IMR-90 (cell line): ENCODE data around the gene TCERG1L. TPM values are rescaled to one million over a fixed set of nuclear protein-coding genes. Genes with fewer than 3 reads are reported as not detected.

ENCODE experiments used
- ATAC-seq: fragments of 200-7000 bp; cut with Tn5 transposase; 2 replicates; pipeline ENCODE4 v1.9.1; 2020; ENCODE audit warnings: low read depth, mild to moderate bottlenecking, moderate library complexity
- BruUV-seq: library from RNA; stranded (reverse); fragments of 400-500 nt; replicated peaks from 2 replicates; lab custom pipeline; 2021; lab: Mats Ljungman, UMichigan
- CTCF ChIA-PET: fragments of 300-600 bp; formaldehyde crosslinking; extraction: SDS; loops from one replicate; lab custom pipeline; 2021; ENCODE audit warnings: antibody characterized with exemption; lab: Yijun Ruan, JAX
- POLR2A ChIA-PET: fragments of 300-600 bp; sonication (Branson Sonifier 250); formaldehyde crosslinking; loops from one replicate; lab custom pipeline; 2022; ENCODE audit warnings: antibody characterized with exemption; ENCODE audit not compliant: unreplicated experiment; lab: Charles Lee
- DNase-seq: peaks from one replicate; pipeline ENCODE4 v3.0.0; 2013
- H2AFZ ChIP-seq: replicated peaks from 2 replicates; pipeline ENCODE3; 2013; ENCODE audit warnings: low read length, mild to moderate bottlenecking; ENCODE audit not compliant: poor library complexity
- H2AK5ac ChIP-seq: 2 replicates; pipeline ENCODE4 v1.6.1; 2013; ENCODE audit warnings: low read depth, low read length, inconsistent platforms
- H2AK9ac ChIP-seq: replicated peaks from 2 replicates; pipeline ENCODE3; 2013; ENCODE audit warnings: mild to moderate bottlenecking, low read depth, low read length, moderate library complexity; ENCODE audit not compliant: poor library complexity
- H2BK120ac ChIP-seq: 2 replicates; pipeline ENCODE4 v1.6.1; 2013; ENCODE audit warnings: low read depth, low read length, inconsistent platforms
- H2BK15ac ChIP-seq: 3 replicates; pipeline ENCODE4 v1.6.1; 2013; ENCODE audit warnings: low read depth, low read length, inconsistent platforms
- H2BK20ac ChIP-seq: 2 replicates; pipeline ENCODE4 v1.6.1; 2013; ENCODE audit warnings: low read depth, mild to moderate bottlenecking, inconsistent platforms, low read length, moderate library complexity
- H2BK5ac ChIP-seq: 2 replicates; pipeline ENCODE4 v1.6.1; 2013; ENCODE audit warnings: mild to moderate bottlenecking, low read depth, low read length, inconsistent platforms; ENCODE audit not compliant: poor library complexity, severe bottlenecking
- H3K14ac ChIP-seq: replicated peaks from 2 replicates; pipeline ENCODE4 v1.6.1; 2013; ENCODE audit warnings: low read depth, low read length, inconsistent platforms
- H3K18ac ChIP-seq: 2 replicates; pipeline ENCODE4 v1.6.1; 2013; ENCODE audit warnings: low read depth, low read length, control low read depth
- H3K23ac ChIP-seq: 2 replicates; pipeline ENCODE4 v1.6.1; 2013; ENCODE audit warnings: low read depth, low read length, inconsistent platforms
- H3K27ac ChIP-seq: 2 replicates; pipeline ENCODE4 v1.5.1; 2013; ENCODE audit warnings: mild to moderate bottlenecking, control low read depth, low read length; ENCODE audit not compliant: insufficient read depth
- H3K27me3 ChIP-seq: 2 replicates; pipeline ENCODE4 v1.6.1; 2013; ENCODE audit warnings: low read length; ENCODE audit not compliant: control insufficient read depth, insufficient read depth
- H3K36me3 ChIP-seq: 2 replicates; pipeline ENCODE4 v1.6.1; 2013; ENCODE audit warnings: low read length, mixed read lengths; ENCODE audit not compliant: control insufficient read depth, insufficient read depth
- H3K4ac ChIP-seq: 2 replicates; pipeline ENCODE4 v1.6.1; 2013; ENCODE audit warnings: low read depth, low read length, inconsistent platforms
- H3K4me1 ChIP-seq: 2 replicates; pipeline ENCODE4 v1.6.1; 2013; ENCODE audit warnings: low read length, mixed read lengths; ENCODE audit not compliant: control insufficient read depth, insufficient read depth
- H3K4me2 ChIP-seq: 2 replicates; pipeline ENCODE4 v1.6.1; 2013; ENCODE audit warnings: low read depth, mild to moderate bottlenecking, control low read depth, low read length, moderate library complexity
- H3K4me3 ChIP-seq: 2 replicates; pipeline ENCODE4 v1.5.1; 2013; ENCODE audit warnings: low read depth, mild to moderate bottlenecking, control low read depth, low read length, moderate library complexity; ENCODE audit not compliant: insufficient read depth
- H3K56ac ChIP-seq: 2 replicates; pipeline ENCODE4 v1.6.1; 2013; ENCODE audit warnings: low read length, inconsistent platforms; ENCODE audit not compliant: insufficient read depth; ENCODE audit errors: extremely low read depth
- H3K79me1 ChIP-seq, 2 experiments: 2 replicates each; pipeline ENCODE4 v1.6.1; 2013; ENCODE audit warnings: low read length in 2 of 2, inconsistent platforms in 1 of 2, low read depth in 1 of 2
- H3K9ac ChIP-seq: 2 replicates; pipeline ENCODE4 v1.6.1; 2013; ENCODE audit warnings: low read depth, low read length, control low read depth
- H3K9me1 ChIP-seq: 2 replicates; pipeline ENCODE4 v1.6.1; 2013; ENCODE audit warnings: low read length, inconsistent platforms; ENCODE audit not compliant: insufficient read depth
- H3K9me3 ChIP-seq: 2 replicates; pipeline ENCODE4 v1.6.1; 2013; ENCODE audit warnings: low read length; ENCODE audit not compliant: control insufficient read depth, insufficient read depth
- H4K20me1 ChIP-seq: 2 replicates; pipeline ENCODE4 v1.6.1; 2013; ENCODE audit warnings: low read length, inconsistent platforms; ENCODE audit not compliant: insufficient read depth
- H4K5ac ChIP-seq: 2 replicates; pipeline ENCODE4 v1.6.1; 2013; ENCODE audit warnings: mild to moderate bottlenecking, low read depth, low read length, control low read depth
- H4K8ac ChIP-seq, 2 experiments: 2 replicates each; pipeline ENCODE4 v1.6.1; 2013; ENCODE audit warnings: low read depth in 2 of 2, low read length in 2 of 2, control low read depth in 1 of 2, inconsistent platforms in 1 of 2
- H4K91ac ChIP-seq: 2 replicates; pipeline ENCODE4 v1.6.1; 2013; ENCODE audit warnings: low read depth, low read length, inconsistent platforms; ENCODE audit not compliant: insufficient read depth
- BHLHE40 ChIP-seq: fragments of 150-350 bp; IDR thresholded peaks from 2 replicates; pipeline ENCODE4 v1.6.1; 2016; ENCODE audit warnings: mild to moderate bottlenecking, low read depth, low read length
- CEBPB ChIP-seq: IDR thresholded peaks from 2 replicates; pipeline ENCODE4 v1.6.1; 2012; ENCODE audit warnings: low read depth, low read length, improper control_type of control experiment
- FOS ChIP-seq: fragments of 150-350 bp; IDR thresholded peaks from 2 replicates; pipeline ENCODE4 v1.6.1; 2016; ENCODE audit warnings: low read depth, low read length
- MAFK ChIP-seq: IDR thresholded peaks from 2 replicates; pipeline ENCODE4 v1.6.1; 2012; ENCODE audit warnings: low read depth, low read length, improper control_type of control experiment
- USF2 ChIP-seq: fragments of 150-350 bp; IDR thresholded peaks from 2 replicates; pipeline ENCODE4 v1.6.1; 2017; ENCODE audit warnings: mild to moderate bottlenecking, antibody characterized with exemption, low read length, low read depth
- WGBS, 2 experiments: methylation state at CpG; one replicate each; pipeline versions ENCODE4 v1.1.5 to v1.1.7; 2013; ENCODE audit warnings: missing lambda C conversion rate in 2 of 2; ENCODE audit not compliant: insufficient read length in 1 of 2; ENCODE audit errors: extremely low coverage in 2 of 2; 5-methylcytosine and 5-hydroxymethylcytosine counted together
- dilution Hi-C: fragments of 300-500 bp; cut with HindIII; formaldehyde crosslinking; loops from one replicate; pipeline ENCODE4 v1.14.3; 2018; ENCODE audit warnings: low sequenced_read_pairs; ENCODE audit not compliant: unreplicated experiment
- in situ Hi-C: fragments of 300-500 bp; cut with MboI; formaldehyde crosslinking; loops from 3 replicates; pipeline ENCODE4 v1.14.3; 2019; ENCODE audit warnings: low sequenced_read_pairs, inconsistent platforms, mixed read lengths
- intact Hi-C: fragments of 100-400 bp; cut with micrococcal nuclease; formaldehyde crosslinking; loops from 2 replicates; pipeline ENCODE4 v1.10.0; 2022
- polyA plus RNA-seq, 3 experiments: library from polyadenylated mRNA; depleted of rRNA; stranded (reverse); fragments of >200 nt; gene quantifications; 2 replicates each; pipeline ENCODE4 v1.2.3, GENCODE V29; 2012; ENCODE audit warnings: low replicate concordance in 1 of 3
- total RNA-seq: library from RNA; depleted of rRNA; stranded (reverse); fragments of >200 nt; gene quantifications from 2 replicates; pipeline ENCODE4 v1.2.3, GENCODE V29; 2012

TCERG1L gene
- total and polyA plus RNA-seq, 2 of the 4 experiments (the other 2 are of a cell fraction) = not detected

DNA sequence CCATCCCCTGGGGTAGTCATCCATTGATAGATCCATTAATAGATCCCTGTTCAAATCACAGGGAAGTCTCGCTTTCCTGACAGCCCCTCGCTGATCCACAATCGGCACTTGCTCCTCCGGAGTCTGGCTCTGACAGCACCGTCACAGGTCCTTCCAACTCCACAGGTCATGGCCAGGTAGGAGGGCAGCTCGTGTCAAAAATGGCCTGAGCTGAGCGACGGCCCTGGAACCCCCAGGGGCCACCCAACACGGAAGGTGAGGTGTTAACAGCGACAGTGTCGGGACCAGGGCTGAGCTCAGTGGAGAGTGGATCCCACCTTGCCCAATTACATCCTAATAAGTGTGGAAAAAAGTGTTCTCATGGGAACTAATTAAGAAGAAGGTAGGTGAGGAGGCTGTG lies 219.8 kb downstream of the TCERG1L start:
- Histone ChIP-seq H4K8ac (no peak overlapping the region), H4K20me1 (no peaks in the 10 kb centered on the region), H3K4me3 (no peak overlapping the region), H3K9ac (no peak overlapping the region), H3K56ac (no peak overlapping the region), H3K4ac (no peak overlapping the region), H2AFZ (no peak overlapping the region), H2BK120ac (no peak overlapping the region), H3K23ac (no peak overlapping the region), H3K4me1 (no peaks in the 10 kb centered on the region), H3K14ac (no peak overlapping the region), H4K91ac (no peak overlapping the region), H2AK9ac (no peak overlapping the region), H3K36me3 (no peaks in the 10 kb centered on the region), H3K79me1 (no peaks in the 10 kb centered on the region), H2AK5ac (no peak overlapping the region), H2BK5ac (no peak overlapping the region), H3K27me3 (no peaks in the 10 kb centered on the region), H2BK20ac (no peak overlapping the region), H3K27ac (no peak overlapping the region), H3K9me1 (no peaks in the 10 kb centered on the region), H3K18ac (no peak overlapping the region), H4K5ac (no peak overlapping the region), H3K9me3 (peaks cover 48% of the 10 kb centered on the region), H2BK15ac (no peak overlapping the region), H3K4me2 (no peak overlapping the region)
- in situ Hi-C loops (no loop called here), dilution Hi-C loops (no loop called here), intact Hi-C loops (no loop called here)
- DNase-seq (no peak), ATAC-seq (no peak)
- TF ChIP-seq FOS (no peak), MAFK (no peak), USF2 (no peak), CEBPB (no peak), BHLHE40 (no peak)
- ChIA-PET POLR2A (no interaction called here), CTCF (no interaction called here)
- WGBS, 2 experiments = no CpG with 5 or more reads among the region's 11 CpGs
- BruUV-seq = no TSS peak
